ENCODE data around the gene CTDP1.

The CTDP1 gene

DNA sequence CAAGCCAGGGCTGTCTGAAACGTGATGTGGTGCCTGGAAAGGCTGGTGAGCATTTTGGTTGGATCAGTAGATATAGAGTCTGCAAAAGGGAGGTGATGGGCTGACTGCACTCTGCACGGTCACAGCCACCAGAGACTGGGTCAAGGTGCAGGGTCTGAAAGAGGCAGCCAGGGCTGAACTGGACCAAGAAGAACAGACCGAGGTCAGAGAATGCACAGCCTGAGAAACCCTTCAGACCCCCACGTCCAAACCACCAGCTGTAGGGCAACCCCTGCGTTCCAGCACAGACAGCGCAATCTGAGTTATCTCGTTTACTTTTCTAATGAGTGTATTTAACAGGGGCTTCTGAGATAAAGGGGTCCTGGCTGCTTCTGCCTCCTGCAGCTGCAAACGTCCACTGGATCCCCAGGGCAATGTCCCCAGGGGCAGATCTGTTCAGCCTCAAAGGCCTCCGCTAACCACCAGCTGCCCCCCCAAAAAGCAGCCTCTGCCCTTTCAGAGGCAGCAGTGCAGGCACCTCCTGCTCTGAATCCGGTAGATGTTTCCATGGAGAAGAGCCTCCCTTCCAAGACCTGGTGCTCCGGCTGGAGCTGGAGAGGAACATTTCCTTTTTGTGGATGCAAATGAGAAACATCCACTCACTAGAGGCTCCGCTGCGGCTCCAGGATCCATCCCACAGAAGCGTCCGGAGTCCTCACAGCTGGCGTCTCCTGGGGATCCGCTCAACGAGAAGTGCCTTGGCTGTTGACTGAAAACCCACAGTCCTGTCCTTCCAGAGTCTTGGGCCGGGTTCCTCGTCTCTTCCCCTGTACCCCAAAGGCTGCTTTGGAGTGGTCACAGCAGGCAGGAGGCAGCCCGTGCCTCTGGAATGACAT, 117.2 kb downstream of the CTDP1 start:
- DNase-seq (ENCODE audit: low read depth, low spot score) = no peak

DNA sequence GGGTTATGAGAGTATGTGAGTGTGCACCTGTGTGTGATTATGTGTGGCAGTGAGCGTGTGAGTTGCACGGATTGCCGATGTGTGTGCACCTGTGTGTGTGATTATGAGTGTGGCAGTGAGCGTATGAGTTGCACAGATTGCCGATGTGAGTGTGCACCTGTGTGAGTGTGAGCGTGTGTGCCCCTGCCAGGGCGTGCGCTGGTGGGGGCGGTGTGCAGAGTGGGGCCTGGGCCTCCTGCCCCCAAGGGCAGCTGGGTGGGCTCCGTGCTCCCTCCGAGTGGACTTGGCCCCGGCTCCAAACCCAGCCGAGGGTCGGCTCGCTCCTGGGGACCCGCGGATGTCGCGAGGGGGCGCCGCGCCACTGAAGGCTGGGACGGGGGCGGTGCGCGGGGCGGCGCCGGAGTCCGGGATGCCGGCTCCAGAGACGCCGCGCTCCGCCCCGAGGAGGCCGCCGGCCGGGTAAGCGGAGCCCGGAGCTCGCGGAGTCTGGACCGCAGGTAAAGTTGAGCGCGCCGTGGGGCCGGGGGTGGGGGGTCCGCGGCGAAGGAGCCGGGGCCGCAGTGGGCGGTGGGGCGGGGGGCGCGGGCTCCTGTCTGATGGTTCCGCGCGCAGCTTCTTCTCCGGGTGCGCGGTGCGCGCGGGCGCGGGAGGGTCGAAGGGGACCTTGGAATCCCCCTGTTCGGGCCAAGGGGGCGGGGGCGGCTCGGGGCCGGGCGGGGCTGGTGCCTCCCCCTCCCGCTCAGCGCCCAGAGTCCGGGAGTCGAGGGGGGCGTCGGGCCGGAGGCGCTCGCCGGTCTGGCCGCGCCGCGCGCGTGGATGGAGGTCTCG, 118.1 kb downstream of the CTDP1 start, which contains the start of gene KCNG2:
KCNG2 (plus strand) TSS at position 421 of the 828 bp plus-strand sequence. CDS start 65,730 bp downstream, outside the sequence.
- no peak for DNase-seq (ENCODE audit: low read depth, low spot score)

DNA sequence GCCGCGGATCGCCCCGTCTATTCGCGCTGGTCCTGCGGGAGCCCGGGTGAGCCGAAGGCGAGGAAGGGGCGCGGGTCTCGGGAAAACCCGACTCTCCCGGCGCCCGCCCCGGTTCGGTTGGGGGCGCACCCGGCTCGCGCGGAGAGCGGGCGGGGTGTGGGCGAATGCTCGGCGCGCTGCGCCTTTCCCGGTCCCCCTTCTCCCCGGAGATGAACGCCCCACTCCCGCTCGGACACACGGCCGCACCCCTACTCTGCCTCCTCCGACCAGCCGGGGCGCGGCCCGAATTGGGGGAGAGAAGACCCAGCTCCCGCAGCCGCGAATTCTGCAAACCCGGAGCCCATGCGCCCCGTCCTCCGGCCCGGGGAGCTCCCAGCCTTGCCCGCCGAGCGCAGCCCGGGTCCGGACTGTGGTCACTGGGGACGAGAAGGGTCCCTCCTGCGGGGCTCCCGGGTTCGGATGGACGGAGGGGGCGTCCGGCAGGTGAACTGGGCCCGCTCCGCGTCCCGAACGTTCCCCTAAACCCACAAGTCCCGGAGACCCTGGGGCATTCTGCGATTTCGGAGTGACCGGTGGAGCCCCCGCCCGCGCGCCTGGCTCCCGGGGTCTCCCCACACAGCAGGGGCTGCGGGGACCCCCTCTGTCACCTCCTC, 118.9 kb downstream of the CTDP1 start:
- no peak for DNase-seq (ENCODE audit: low read depth, low spot score)

DNA sequence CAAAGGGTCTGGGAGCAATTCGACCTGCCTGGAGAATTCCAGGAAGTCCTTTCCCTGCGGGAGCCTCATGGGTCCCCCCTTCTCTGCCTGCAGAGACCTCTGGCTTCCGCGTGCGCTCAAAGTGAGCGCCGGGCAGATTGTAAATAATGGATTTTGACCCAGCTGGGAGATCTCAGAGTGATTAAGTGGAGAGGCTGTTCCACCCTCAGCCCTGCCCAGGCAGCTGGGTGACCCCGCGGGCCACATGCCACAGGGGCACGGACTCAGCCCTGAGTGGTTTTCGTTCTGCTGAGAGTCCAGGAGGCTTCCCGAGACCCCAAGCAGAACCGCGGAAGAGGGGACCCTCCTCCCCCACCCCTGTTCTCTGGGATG, 119.4 kb downstream of the CTDP1 start:
- no peak for DNase-seq (ENCODE audit: low read depth, low spot score)

DNA sequence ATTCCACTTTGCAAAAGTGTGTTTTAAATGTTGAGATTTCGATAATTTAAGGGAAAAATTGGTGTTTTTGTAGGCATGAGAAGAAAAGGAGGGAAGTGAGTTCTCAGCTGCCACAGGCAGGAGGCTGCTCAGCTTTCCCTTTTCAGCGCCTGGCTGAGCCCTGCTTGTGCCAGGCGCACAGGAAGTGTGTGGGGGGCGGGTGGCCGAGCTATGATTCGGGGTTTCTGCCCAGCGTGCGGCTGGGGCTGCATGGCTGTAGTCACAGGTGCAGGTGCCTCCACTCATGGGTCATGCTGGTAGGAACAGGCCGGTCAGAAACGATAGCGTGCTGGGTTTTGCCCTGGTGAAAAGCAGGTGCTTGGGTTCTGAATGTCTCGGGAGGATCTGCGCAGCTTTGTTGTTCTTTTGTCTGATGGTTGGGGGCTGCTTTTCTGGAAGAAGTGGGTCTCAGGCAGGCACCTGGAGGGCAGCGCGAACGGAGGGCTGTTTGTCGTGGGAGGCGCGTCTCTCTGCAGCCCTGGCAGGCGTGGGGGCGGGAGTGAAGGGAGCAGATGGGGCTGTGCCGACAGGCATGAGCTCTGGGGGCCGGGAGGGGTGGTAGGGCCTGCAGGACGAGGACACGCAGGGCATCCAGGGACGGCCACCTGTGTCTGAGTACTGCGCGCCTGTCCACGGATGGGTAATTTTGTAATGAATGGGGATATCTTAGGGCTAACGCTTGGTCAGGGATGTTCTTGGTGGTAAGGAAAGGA, 120.2 kb downstream of the CTDP1 start:
- DNase-seq (ENCODE audit: low read depth, low spot score) = no peak

DNA sequence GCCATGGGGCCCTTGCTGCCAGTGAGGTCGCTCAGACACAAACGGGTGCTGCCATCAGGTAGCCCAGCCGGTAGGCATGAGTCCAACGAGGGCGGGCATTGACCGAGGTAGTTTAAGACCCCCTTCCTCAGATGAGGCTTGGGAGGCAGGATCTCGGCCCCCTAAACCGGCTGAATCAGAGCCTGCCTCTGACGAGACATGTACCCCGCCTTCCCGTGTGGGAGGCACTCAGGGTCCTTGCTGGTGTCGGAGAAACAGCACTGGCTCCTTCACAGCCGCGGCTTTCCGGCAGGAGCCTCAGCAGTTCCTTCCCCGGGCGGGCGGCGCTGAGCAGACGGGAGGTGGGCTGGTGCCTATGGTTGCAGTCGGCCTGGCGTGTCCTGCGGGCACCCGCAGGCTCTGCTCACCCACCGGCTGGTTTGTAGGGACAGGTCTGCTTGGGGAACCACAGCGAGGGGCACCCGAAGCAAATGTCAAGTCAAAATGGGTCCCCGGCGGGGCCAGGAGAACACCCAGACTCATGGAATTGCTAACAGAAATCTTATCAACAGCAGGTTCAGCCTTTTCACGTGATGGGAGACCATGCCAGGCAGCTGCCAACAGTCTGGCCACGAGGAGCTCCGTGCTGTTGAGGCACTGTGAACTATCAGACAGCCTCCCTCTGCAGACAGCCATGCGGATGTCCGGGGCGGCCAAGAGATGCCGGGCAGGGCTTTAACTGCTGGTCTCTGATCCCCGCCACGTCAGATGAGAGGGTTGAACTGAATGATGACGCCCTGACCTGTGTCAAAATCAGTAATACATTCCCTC, 121.0 kb downstream of the CTDP1 start:
- DNase-seq (ENCODE audit: low read depth, low spot score) = no peak

DNA sequence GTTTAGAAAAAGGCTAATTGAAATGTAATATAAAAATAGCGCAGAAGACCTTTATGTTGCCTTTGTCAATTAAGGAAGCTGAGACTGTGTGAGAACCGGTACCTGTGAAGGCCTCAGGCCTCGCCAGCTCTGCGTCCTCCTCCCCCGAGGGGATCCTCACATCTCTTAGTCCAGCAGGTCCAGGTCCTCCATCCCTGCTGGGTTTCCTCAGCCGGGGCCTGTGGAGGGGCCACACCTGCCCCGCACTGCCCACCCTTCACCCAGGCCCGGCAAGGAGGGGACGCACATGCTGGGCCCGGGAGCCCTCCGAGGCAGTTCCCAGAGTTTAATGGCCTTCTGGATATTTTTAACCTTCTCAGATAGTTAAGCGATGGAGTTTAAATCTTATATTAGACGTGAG, 121.6 kb downstream of the CTDP1 start:
- no peak for DNase-seq (ENCODE audit: low read depth, low spot score)

DNA sequence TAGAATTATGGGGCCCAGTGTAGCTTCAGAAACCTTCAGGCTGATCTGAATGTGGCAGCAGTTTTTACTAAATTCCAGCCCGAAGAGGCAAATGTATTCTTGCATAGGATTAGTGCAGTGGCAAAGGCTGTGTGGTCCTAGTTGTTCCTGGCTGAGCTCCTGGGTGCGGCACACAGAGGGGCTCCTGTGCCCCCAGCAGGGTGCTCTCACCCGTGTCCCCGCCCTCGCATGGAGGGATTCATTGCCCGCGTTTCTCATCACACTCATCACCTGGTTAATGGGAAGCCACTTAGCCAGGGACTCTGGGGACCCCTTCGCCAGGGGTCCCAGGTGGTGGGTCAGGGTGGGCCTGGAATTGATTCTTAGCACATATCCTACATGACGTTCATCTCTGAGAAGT, 122.0 kb downstream of the CTDP1 start:
- no peak for DNase-seq (ENCODE audit: low read depth, low spot score)

DNA sequence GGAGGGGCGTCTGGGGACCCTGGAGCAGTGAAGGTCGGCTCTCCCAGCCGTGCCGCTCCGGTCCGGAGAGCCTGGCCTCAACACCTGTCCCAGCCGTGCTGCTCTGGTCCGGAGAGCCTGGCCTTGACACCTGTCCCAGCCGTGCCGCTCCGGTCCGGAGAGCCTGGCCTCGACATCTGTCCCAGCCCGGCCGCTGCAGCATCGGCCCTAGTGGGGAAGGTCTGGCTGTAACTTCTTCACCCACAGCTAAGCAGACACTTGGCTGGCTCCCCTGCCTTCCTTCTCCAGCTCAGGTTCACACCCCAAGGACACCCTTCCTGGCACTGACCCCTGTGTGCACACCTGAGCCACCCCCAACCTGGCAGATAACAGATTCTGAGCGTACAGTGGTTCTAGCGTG, 122.7 kb downstream of the CTDP1 start:
- DNase-seq (ENCODE audit: low read depth, low spot score) = no peak

DNA sequence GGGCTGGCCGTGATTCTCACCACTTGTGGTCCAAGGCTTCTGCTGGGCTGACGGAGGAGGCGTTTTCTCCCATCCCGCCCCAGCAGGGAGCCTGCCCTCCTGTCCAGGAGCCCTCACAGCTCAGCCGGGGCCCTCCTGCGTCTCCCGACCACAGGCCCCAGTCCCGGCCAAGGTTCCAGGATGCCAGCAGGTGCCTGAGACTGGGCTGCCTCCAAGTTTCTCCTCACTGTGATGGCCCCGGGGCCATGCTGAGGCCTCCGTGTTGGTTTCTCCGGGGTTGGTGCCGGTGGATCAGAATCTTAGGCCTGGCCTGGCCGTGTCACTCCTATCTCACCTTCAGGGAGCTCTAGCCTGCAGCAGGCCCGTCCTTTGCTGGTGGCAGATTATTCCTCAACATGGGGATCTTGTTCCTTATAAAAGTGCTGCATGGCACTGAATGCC, 124.0 kb downstream of the CTDP1 start:
- no peak for DNase-seq (ENCODE audit: low read depth, low spot score)

Measured in activated naive CD8-positive, alpha-beta T cell treated with anti-CD3 and anti-CD28 coated beads, Interleukin-2, amount 50 U/mL, for 16 hours (primary cell).